B cell (primary cell): ENCODE results near the gene BCAR3.

Experiments used
- CTCF ChIP-seq: fragments of 200-600 bp; IDR thresholded peaks from one replicate; pipeline ENCODE4 v1.8.0; 2022; ENCODE audit warnings: antibody characterized with exemption, mild to moderate bottlenecking
- EZH2 ChIP-seq: IDR thresholded peaks from 2 replicates; pipeline ENCODE4 v1.6.1; 2012; ENCODE audit warnings: borderline replicate concordance, low read depth, mild to moderate bottlenecking, moderate library complexity, low read length; ENCODE audit not compliant: insufficient read depth, poor library complexity, severe bottlenecking

- TF ChIP-seq CTCF (no peak), EZH2 (no peak)
These were observed 23.4 kb downstream of the BCAR3 start for GRCh38 chr1:93658188-93658587.
